ENCODE results near the gene SERPINA5.

Gene SERPINA5

DNA sequence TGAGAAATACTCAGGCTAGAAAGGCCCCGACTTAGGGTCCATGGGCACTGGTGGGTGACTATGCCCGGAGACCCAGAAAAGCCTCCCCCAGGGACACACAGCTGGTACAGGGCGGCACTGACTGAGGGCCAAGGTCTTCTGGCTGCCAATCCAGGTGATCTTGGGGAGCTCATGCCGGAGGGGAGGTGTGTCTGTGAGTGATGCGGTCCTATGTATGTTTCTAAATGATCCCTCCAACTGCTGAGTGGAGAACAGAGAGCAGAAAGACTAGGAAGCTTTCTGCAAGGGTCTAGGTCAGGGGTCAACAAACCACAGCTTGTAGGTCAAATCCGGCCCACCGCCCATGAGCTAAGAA is 19.6 kb upstream of the SERPINA5 start:
- DNase-seq (ENCODE audit: low read depth): no peak
- H3K4me3 ChIP-seq (ENCODE audit: low read depth, low read length): no peak overlapping the region
- TF ChIP-seq, protein P1, sequence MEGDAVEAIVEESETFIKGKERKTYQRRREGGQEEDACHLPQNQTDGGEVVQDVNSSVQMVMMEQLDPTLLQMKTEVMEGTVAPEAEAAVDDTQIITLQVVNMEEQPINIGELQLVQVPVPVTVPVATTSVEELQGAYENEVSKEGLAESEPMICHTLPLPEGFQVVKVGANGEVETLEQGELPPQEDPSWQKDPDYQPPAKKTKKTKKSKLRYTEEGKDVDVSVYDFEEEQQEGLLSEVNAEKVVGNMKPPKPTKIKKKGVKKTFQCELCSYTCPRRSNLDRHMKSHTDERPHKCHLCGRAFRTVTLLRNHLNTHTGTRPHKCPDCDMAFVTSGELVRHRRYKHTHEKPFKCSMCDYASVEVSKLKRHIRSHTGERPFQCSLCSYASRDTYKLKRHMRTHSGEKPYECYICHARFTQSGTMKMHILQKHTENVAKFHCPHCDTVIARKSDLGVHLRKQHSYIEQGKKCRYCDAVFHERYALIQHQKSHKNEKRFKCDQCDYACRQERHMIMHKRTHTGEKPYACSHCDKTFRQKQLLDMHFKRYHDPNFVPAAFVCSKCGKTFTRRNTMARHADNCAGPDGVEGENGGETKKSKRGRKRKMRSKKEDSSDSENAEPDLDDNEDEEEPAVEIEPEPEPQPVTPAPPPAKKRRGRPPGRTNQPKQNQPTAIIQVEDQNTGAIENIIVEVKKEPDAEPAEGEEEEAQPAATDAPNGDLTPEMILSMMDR (IDR thresholded peaks at IDR 0.05; ENCODE audit: control insufficient read depth, extremely low read depth, insufficient read depth): no peak

- TF ChIP-seq, protein P1 (IDR thresholded peaks at IDR 0.05; ENCODE audit: control insufficient read depth, extremely low read depth, insufficient read depth): no peak
- no peak for DNase-seq (ENCODE audit: low read depth)
- no peak overlapping the region for H3K4me3 ChIP-seq (ENCODE audit: low read depth, low read length)
These were observed 19.2 kb upstream of the SERPINA5 start for GRCh38 chr14:94562022-94562421.

DNA sequence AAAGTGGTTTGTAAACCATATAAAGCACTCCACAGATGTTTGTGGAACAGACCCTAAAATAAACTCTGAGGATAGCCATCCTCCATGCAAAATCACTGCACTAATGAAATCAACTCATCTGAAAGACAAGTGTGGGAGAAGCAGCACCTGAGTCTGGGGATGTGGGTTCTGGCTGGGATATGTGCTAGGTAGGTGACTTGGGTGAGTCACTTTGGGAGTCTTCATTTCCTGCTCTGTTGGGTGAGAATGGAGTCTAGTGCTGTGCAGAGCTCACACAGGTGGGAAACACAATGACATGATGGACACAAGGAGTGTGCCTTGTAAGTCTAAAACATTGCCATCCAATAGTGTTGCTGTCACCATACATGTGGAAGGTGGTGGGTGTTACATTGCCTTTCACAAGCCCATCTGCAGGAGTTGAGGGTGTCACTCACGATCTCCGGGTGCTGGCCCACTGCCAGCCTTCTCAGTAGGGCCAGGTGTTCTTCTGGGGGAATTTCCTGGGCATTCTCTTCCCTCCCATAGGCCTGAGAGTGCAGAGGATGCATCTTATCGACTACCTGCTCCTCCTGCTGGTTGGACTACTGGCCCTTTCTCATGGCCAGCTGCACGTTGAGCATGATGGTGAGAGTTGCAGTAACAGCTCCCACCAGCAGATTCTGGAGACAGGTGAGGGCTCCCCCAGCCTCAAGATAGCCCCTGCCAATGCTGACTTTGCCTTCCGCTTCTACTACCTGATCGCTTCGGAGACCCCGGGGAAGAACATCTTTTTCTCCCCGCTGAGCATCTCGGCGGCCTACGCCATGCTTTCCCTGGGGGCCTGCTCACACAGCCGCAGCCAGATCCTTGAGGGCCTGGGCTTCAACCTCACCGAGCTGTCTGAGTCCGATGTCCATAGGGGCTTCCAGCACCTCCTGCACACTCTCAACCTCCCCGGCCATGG is 18.0 kb upstream of the SERPINA5 start:
- DNase-seq (ENCODE audit: low read depth): no peak
- no peak overlapping the region for H3K4me3 ChIP-seq (ENCODE audit: low read depth, low read length)
- TF ChIP-seq, protein P1 (IDR thresholded peaks at IDR 0.05; ENCODE audit: control insufficient read depth, extremely low read depth, insufficient read depth): no peak

DNA sequence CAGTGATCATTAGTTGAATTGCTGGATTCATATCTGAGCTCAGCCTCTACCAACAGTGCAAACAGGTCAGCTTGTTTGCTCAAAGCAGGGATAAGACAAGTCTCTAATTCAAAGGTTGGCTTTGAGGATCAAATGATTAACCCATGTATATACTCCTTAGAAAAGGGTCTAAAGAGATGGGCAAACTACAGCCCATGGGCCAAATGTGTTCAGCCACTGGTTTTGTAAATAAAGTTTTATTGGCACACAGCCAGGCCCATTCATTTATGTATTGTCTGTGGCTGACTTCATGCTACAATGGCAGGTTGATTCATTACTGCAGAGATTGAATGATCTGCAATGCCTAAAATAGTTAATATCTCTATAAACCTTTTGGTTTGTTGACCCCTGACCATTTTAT is 16.8 kb upstream of the SERPINA5 start:
- TF ChIP-seq, protein P1 (IDR thresholded peaks at IDR 0.05; ENCODE audit: control insufficient read depth, extremely low read depth, insufficient read depth): no peak
- no peak overlapping the region for H3K4me3 ChIP-seq (ENCODE audit: low read depth, low read length)
- DNase-seq (ENCODE audit: low read depth): no peak

DNA sequence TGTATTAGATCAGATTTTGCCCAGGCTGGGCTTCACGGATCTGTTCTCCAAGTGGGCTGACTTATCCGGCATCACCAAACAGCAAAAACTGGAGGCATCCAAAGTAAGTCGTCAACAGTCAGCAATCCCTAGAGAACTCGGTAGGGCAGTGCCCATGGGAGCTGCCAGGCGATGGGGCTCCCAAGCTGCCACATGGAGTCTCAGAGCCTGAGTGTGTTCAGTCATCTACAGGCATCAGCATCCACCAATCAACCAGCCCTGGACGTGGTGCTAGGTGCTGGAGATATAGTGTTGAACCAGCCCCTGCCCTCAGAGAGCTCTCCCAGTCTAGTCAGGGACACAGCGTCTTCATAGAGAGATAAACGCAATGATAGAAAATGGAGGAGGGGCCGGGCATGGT is 13.0 kb upstream of the SERPINA5 start:
- no peak for DNase-seq (ENCODE audit: low read depth)
- TF ChIP-seq, protein P1 (IDR thresholded peaks at IDR 0.05; ENCODE audit: control insufficient read depth, extremely low read depth, insufficient read depth): no peak
- H3K4me3 ChIP-seq (ENCODE audit: low read depth, low read length): no peak overlapping the region

DNA sequence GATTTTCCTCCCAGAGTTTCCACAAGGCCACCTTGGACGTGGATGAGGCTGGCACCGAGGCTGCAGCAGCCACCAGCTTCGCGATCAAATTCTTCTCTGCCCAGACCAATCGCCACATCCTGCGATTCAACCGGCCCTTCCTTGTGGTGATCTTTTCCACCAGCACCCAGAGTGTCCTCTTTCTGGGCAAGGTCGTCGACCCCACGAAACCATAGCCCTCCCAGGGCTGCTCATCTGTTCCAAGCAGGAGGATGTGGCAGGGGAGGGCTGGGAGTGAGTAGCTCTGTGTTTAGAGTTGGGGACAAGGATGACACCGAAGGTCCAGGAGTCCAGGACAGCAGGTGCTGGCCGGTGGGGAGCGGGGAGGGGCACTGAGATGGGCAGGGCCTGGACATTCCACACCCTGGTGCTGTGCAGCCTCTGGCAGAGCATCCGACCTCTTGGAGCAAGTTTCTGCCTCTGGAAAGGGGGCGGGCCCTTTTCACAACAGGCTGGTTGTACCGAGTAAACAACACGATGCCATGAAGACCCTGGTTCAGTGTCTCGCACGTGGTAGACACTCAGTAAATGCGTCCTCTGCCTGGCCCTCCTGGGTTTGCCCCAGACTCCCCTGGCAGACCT is 11.7 kb upstream of the SERPINA5 start:
- TF ChIP-seq, protein P1 (IDR thresholded peaks at IDR 0.05; ENCODE audit: control insufficient read depth, extremely low read depth, insufficient read depth): no peak
- no peak overlapping the region for H3K4me3 ChIP-seq (ENCODE audit: low read depth, low read length)
- no peak for DNase-seq (ENCODE audit: low read depth)
